GM23338 (cell line): ENCODE data around the gene KLHDC7B. TPM values are rescaled to one million over a fixed set of nuclear protein-coding genes. Genes with fewer than 3 reads are reported as not detected.

ENCODE experiments used
- ATAC-seq: fragments of 200-7000 bp; cut with Tn5 transposase; 3 replicates; pipeline ENCODE4 v1.9.1; 2020
- DNase-seq: peaks from one replicate; pipeline ENCODE4 v3.0.0-alpha.2; 2015; ENCODE audit warnings: low spot score
- H2AFZ ChIP-seq: fragments of 200-600 bp; sonication (generic); 2 replicates; pipeline ENCODE4 v1.8.0; 2016; ENCODE audit warnings: antibody characterized with exemption, mild to moderate bottlenecking, moderate library complexity
- H3F3A ChIP-seq: fragments of 200-600 bp; sonication (generic); replicated peaks from 2 replicates; pipeline ENCODE4 v1.8.0; 2017; ENCODE audit warnings: antibody characterized with exemption, mixed run types, low read depth
- H3K27ac ChIP-seq: fragments of 200-600 bp; sonication (generic); 2 replicates; pipeline ENCODE4 v1.6.1; 2016; ENCODE audit warnings: low read depth
- H3K27me3 ChIP-seq: fragments of 200-600 bp; sonication (generic); 2 replicates; pipeline ENCODE4 v1.8.0; 2016; ENCODE audit warnings: mild to moderate bottlenecking, mixed run types, moderate library complexity; ENCODE audit not compliant: insufficient read depth
- H3K36me3 ChIP-seq: fragments of 200-600 bp; sonication (generic); 2 replicates; pipeline ENCODE4 v1.8.0; 2016; ENCODE audit warnings: mild to moderate bottlenecking; ENCODE audit not compliant: insufficient read depth
- H3K4me1 ChIP-seq: fragments of 200-600 bp; sonication (generic); 2 replicates; pipeline ENCODE4 v1.8.0; 2016; ENCODE audit warnings: mild to moderate bottlenecking, moderate library complexity; ENCODE audit not compliant: insufficient read depth
- H3K4me2 ChIP-seq: fragments of 200-600 bp; sonication (generic); 2 replicates; pipeline ENCODE4 v1.7.1; 2017; ENCODE audit warnings: mixed run types
- H3K4me3 ChIP-seq: fragments of 200-600 bp; sonication (generic); 2 replicates; pipeline ENCODE4 v1.6.1; 2016; ENCODE audit warnings: mixed run types
- H3K79me2 ChIP-seq: fragments of 200-600 bp; sonication (generic); replicated peaks from 2 replicates; pipeline ENCODE4 v1.8.0; 2017; ENCODE audit warnings: mild to moderate bottlenecking; ENCODE audit not compliant: insufficient read depth
- H3K9me2 ChIP-seq: fragments of 200-600 bp; sonication (generic); 2 replicates; pipeline ENCODE4 v1.8.0; 2017; ENCODE audit not compliant: insufficient read depth
- H4K20me1 ChIP-seq: fragments of 200-600 bp; sonication (generic); replicated peaks from 2 replicates; pipeline ENCODE4 v1.8.0; 2017; ENCODE audit warnings: mild to moderate bottlenecking; ENCODE audit not compliant: insufficient read depth
- H3K27ac Mint-ChIP-seq: 2 replicates; pipeline ENCODE4 v1.8.0; 2020; ENCODE audit warnings: inconsistent platforms, mild to moderate bottlenecking, moderate library complexity, mixed read lengths
- H3K27me3 Mint-ChIP-seq: 3 replicates; pipeline ENCODE4 v1.8.0; 2022; ENCODE audit warnings: low read depth, mild to moderate bottlenecking, moderate library complexity, mixed read lengths, inconsistent platforms; ENCODE audit not compliant: insufficient read depth, poor library complexity
- H3K36me3 Mint-ChIP-seq: 3 replicates; pipeline ENCODE4 v1.8.0; 2021; ENCODE audit warnings: low read depth, mild to moderate bottlenecking, inconsistent platforms, moderate library complexity, mixed read lengths
- H3K4me1 Mint-ChIP-seq: 3 replicates; pipeline ENCODE4 v1.8.0; 2020; ENCODE audit warnings: mild to moderate bottlenecking, inconsistent platforms, mixed read lengths
- H3K4me3 Mint-ChIP-seq: 3 replicates; pipeline ENCODE4 v1.8.0; 2021; ENCODE audit warnings: moderate library complexity, mild to moderate bottlenecking, inconsistent platforms, mixed read lengths
- H3K9me3 Mint-ChIP-seq: 3 replicates; pipeline ENCODE4 v1.8.0; 2020; ENCODE audit warnings: moderate library complexity, mild to moderate bottlenecking, inconsistent platforms, mixed read lengths
- CREB1 ChIP-seq: fragments of 250-450 bp; sonication (Bioruptor Pico); IDR thresholded peaks from 2 replicates; pipeline ENCODE4 v1.5.0; 2020; ENCODE audit warnings: low read depth, mild to moderate bottlenecking, moderate library complexity
- ETS1 ChIP-seq: IDR thresholded peaks from 2 replicates; pipeline ENCODE4 v1.6.1; 2016; ENCODE audit warnings: antibody characterized with exemption
- EZH2 ChIP-seq: fragments of 200-600 bp; sonication (generic); IDR thresholded peaks from one replicate; pipeline ENCODE4 v1.8.0; 2017; ENCODE audit warnings: antibody characterized with exemption, mild to moderate bottlenecking, low read depth; ENCODE audit not compliant: unreplicated experiment
- EZH2phosphoT487 ChIP-seq: fragments of 200-600 bp; sonication (generic); IDR thresholded peaks from one replicate; pipeline ENCODE4 v1.8.1; 2018; ENCODE audit warnings: antibody characterized with exemption; ENCODE audit not compliant: unreplicated experiment
- JUNB ChIP-seq: IDR thresholded peaks from one replicate; pipeline ENCODE4 v1.6.1; 2016; ENCODE audit warnings: antibody characterized with exemption; ENCODE audit not compliant: unreplicated experiment
- NANOG ChIP-seq: IDR thresholded peaks from 2 replicates; pipeline ENCODE4 v1.6.1; 2016; ENCODE audit warnings: antibody characterized with exemption, borderline replicate concordance
- POLR2AphosphoS5 ChIP-seq: IDR thresholded peaks from 2 replicates; pipeline ENCODE4 v1.6.1; 2016; ENCODE audit warnings: antibody characterized with exemption, low read depth
- REST ChIP-seq: IDR thresholded peaks from one replicate; pipeline ENCODE4 v1.6.1; 2018; ENCODE audit warnings: antibody characterized with exemption; ENCODE audit not compliant: unreplicated experiment
- STAT1 ChIP-seq: IDR thresholded peaks from one replicate; pipeline ENCODE4 v1.6.1; 2016; ENCODE audit warnings: antibody characterized with exemption; ENCODE audit not compliant: unreplicated experiment
- ZNF114 ChIP-seq: fragments of 250-450 bp; sonication (Bioruptor Pico); IDR thresholded peaks from 2 replicates; pipeline ENCODE4 v1.5.0; 2020; ENCODE audit warnings: mild to moderate bottlenecking, moderate library complexity
- ZNF331 ChIP-seq: fragments of 250-450 bp; sonication (Bioruptor Pico); IDR thresholded peaks from 2 replicates; pipeline ENCODE4 v1.5.0; 2020; ENCODE audit warnings: low read depth, mild to moderate bottlenecking, moderate library complexity
- polyA plus RNA-seq: library from polyadenylated mRNA; unstranded; fragments of >200 nt; fragmentation: Nextera tagmentation; extraction: Ambion mirVana; gene quantifications from 2 replicates; pipeline ENCODE4 v1.2.1, GENCODE V29; 2016
- total RNA-seq: library from RNA; depleted of rRNA; stranded (reverse); fragments of >200 nt; shearing (Covaris generic); gene quantifications from 2 replicates; pipeline ENCODE4 v1.2.3, GENCODE V29; 2014
- TF ChIP-seq, protein P1 (sequence below): fragments of 250-450 bp; sonication (Bioruptor Pico); IDR thresholded peaks from 2 replicates; pipeline ENCODE4 v1.5.0; 2020; ENCODE audit warnings: mild to moderate bottlenecking, moderate library complexity
- TF ChIP-seq, protein P2 (sequence below), 2 experiments: fragments of 200-600 bp in 1 of 2; sonication (generic) in 1 of 2; conservative IDR thresholded peaks; 2 replicates each; pipeline versions ENCODE4 v1.5.1 to v1.6.1; 2016 to 2017; ENCODE audit warnings: antibody characterized with exemption in 2 of 2, low read depth in 2 of 2, mild to moderate bottlenecking in 2 of 2, moderate library complexity in 1 of 2

KLHDC7B gene
- total and polyA plus RNA-seq, 2 experiments from 2014 or later = not detected

DNA sequence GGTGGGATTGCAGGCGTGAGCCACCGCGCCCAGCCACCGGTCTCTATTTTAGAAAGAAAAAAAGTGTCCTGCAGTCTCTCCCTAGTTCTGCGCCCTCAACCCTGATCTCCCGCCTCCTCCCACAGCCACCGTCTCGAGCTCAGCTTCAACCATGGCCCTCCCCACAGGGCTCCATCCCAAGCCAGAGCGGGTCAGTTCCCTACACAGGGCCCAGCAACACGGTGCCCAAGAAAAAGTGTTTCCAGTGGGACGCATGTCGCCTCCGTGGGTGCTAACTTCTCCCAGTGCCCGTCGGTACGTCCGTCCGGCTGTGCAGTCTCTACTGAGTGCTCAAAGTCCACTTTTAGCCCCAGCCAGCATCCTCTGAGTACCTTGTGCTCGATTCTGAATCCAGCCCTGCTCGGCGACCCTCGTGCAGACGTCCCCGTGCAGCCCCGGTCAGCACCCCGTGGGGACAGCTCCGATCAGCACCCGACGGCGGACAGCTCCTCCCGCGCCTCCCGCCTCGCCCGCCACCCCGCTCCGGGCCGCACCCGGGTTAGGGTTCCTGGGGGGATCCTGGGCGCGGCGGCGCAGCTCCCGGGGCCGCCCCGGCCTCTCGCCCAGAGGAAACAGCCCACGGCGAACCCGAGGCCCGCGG lies 54.2 kb downstream of the KLHDC7B start:
- Mint-ChIP-seq H3K36me3 (peaks cover 3% of the 10 kb centered on the region; the same call in 1 of the 3 replicates), H3K9me3 (0 out of 3 replicates have a peak, but pooled peaks cover 3% of the 10 kb centered on the region), H3K4me3 (peak overlapping the region; percentile 69), H3K27me3 (peaks cover 52% of the 10 kb centered on the region), H3K4me1 (peaks cover 16% of the 10 kb centered on the region), H3K27ac (no peak overlapping the region)
- Histone ChIP-seq H2AFZ (no peak overlapping the region), H3K27me3 (peaks cover 81% of the 10 kb centered on the region), H3K9me2 (no peaks in the 10 kb centered on the region), H4K20me1 (no peaks in the 10 kb centered on the region; the same call in 1 of the 2 replicates), H3K4me3 (no peak overlapping the region), H3K79me2 (no peaks in the 10 kb centered on the region), H3K36me3 (no peaks in the 10 kb centered on the region), H3K4me1 (no peaks in the 10 kb centered on the region; the same call in 1 of the 2 replicates), H3F3A (no peaks in the 10 kb centered on the region), H3K4me2 (no peak overlapping the region), H3K27ac (no peak overlapping the region)
- peak; percentile 76 for DNase-seq
- ATAC-seq = peak; percentile 75
- TF ChIP-seq NANOG (no peak), POLR2AphosphoS5 (no peak), CREB1 (CRISPR knock-in tag) (peak; percentile 57; the same call in 1 of the 2 replicates), JUNB (no peak), EZH2phosphoT487 (no peak), EZH2 (no peak), ETS1 (no peak), STAT1 (no peak), ZNF331 (CRISPR knock-in tag) (no peak), ZNF114 (no peak), REST (peak; percentile 94)
- TF ChIP-seq, protein P1, sequence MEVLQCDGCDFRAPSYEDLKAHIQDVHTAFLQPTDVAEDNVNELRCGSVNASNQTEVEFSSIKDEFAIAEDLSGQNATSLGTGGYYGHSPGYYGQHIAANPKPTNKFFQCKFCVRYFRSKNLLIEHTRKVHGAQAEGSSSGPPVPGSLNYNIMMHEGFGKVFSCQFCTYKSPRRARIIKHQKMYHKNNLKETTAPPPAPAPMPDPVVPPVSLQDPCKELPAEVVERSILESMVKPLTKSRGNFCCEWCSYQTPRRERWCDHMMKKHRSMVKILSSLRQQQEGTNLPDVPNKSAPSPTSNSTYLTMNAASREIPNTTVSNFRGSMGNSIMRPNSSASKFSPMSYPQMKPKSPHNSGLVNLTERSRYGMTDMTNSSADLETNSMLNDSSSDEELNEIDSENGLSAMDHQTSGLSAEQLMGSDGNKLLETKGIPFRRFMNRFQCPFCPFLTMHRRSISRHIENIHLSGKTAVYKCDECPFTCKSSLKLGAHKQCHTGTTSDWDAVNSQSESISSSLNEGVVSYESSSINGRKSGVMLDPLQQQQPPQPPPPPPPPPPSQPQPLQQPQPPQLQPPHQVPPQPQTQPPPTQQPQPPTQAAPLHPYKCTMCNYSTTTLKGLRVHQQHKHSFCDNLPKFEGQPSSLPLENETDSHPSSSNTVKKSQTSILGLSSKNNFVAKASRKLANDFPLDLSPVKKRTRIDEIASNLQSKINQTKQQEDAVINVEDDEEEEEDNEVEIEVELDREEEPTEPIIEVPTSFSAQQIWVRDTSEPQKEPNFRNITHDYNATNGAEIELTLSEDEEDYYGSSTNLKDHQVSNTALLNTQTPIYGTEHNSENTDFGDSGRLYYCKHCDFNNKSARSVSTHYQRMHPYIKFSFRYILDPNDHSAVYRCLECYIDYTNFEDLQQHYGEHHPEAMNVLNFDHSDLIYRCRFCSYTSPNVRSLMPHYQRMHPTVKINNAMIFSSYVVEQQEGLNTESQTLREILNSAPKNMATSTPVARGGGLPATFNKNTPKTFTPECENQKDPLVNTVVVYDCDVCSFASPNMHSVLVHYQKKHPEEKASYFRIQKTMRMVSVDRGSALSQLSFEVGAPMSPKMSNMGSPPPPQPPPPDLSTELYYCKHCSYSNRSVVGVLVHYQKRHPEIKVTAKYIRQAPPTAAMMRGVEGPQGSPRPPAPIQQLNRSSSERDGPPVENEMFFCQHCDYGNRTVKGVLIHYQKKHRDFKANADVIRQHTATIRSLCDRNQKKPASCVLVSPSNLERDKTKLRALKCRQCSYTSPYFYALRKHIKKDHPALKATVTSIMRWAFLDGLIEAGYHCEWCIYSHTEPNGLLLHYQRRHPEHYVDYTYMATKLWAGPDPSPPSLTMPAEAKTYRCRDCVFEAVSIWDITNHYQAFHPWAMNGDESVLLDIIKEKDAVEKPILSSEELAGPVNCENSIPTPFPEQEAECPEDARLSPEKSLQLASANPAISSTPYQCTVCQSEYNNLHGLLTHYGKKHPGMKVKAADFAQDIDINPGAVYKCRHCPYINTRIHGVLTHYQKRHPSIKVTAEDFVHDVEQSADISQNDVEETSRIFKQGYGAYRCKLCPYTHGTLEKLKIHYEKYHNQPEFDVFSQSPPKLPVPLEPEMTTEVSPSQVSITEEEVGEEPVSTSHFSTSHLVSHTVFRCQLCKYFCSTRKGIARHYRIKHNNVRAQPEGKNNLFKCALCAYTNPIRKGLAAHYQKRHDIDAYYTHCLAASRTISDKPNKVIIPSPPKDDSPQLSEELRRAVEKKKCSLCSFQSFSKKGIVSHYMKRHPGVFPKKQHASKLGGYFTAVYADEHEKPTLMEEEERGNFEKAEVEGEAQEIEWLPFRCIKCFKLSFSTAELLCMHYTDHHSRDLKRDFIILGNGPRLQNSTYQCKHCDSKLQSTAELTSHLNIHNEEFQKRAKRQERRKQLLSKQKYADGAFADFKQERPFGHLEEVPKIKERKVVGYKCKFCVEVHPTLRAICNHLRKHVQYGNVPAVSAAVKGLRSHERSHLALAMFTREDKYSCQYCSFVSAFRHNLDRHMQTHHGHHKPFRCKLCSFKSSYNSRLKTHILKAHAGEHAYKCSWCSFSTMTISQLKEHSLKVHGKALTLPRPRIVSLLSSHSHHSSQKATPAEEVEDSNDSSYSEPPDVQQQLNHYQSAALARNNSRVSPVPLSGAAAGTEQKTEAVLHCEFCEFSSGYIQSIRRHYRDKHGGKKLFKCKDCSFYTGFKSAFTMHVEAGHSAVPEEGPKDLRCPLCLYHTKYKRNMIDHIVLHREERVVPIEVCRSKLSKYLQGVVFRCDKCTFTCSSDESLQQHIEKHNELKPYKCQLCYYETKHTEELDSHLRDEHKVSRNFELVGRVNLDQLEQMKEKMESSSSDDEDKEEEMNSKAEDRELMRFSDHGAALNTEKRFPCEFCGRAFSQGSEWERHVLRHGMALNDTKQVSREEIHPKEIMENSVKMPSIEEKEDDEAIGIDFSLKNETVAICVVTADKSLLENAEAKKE (CRISPR knock-in tag) = no peak
- TF ChIP-seq, protein P2, sequence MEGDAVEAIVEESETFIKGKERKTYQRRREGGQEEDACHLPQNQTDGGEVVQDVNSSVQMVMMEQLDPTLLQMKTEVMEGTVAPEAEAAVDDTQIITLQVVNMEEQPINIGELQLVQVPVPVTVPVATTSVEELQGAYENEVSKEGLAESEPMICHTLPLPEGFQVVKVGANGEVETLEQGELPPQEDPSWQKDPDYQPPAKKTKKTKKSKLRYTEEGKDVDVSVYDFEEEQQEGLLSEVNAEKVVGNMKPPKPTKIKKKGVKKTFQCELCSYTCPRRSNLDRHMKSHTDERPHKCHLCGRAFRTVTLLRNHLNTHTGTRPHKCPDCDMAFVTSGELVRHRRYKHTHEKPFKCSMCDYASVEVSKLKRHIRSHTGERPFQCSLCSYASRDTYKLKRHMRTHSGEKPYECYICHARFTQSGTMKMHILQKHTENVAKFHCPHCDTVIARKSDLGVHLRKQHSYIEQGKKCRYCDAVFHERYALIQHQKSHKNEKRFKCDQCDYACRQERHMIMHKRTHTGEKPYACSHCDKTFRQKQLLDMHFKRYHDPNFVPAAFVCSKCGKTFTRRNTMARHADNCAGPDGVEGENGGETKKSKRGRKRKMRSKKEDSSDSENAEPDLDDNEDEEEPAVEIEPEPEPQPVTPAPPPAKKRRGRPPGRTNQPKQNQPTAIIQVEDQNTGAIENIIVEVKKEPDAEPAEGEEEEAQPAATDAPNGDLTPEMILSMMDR (conservative IDR thresholded peaks at IDR 0.05; ENCODE audit: low read depth in 2 of 2) = no peak
